Heart left ventricle (tissue), 16 donors: ENCODE measurements around the gene HMCN2. TPM values are rescaled to one million over a fixed set of nuclear protein-coding genes. Genes with fewer than 3 reads are reported as not detected.

ENCODE experiments used
- ATAC-seq, 4 donors: fragments of 200-7000 bp; cut with Tn5 transposase; one replicate each; pipeline ENCODE4 v1.9.1; 2020 to 2022; ENCODE audit warnings: moderate library complexity in 4 of 4, mild to moderate bottlenecking in 3 of 4, moderate number of reproducible peaks in 1 of 4
- DNase-seq, 5 donors: peaks; one replicate each; pipeline ENCODE4 v3.0.0-alpha.2; 2020
- H3K27ac ChIP-seq, 12 donors: fragments of 200-600 bp; sonication (generic) in 4 of 12; one replicate each; pipeline versions ENCODE4 v1.5.0 to v1.8.0; 2016 to 2022; ENCODE audit warnings: mild to moderate bottlenecking in 2 of 12
- H3K27me3 ChIP-seq, 9 donors: fragments of 200-600 bp; sonication (generic) in 2 of 9; one replicate each; pipeline versions ENCODE4 v1.5.1 to v1.8.0; 2016 to 2022; ENCODE audit warnings: mild to moderate bottlenecking in 3 of 9
- H3K36me3 ChIP-seq, 9 donors: fragments of 200-600 bp; sonication (generic) in 2 of 9; one replicate each; pipeline versions ENCODE4 v1.5.0 to v1.8.0; 2018 to 2022; ENCODE audit warnings: mild to moderate bottlenecking in 2 of 9
- H3K4me1 ChIP-seq, 12 donors: fragments of 200-600 bp; sonication (generic) in 4 of 12; one replicate each; pipeline versions ENCODE4 v1.5.0 to v1.8.0; 2016 to 2022; ENCODE audit warnings: mild to moderate bottlenecking in 3 of 12
- H3K4me3 ChIP-seq, 12 donors: fragments of 200-600 bp; sonication (generic) in 4 of 12; one replicate each; pipeline versions ENCODE4 v1.5.0 to v1.8.0; 2017 to 2022; ENCODE audit warnings: mild to moderate bottlenecking in 9 of 12, moderate library complexity in 4 of 12
- H3K9me3 ChIP-seq, 12 donors: fragments of 200-600 bp; sonication (generic) in 4 of 12; one replicate each; pipeline versions ENCODE4 v1.5.0 to v1.8.0; 2016 to 2022; ENCODE audit warnings: mild to moderate bottlenecking in 1 of 12
- CTCF ChIP-seq, 12 donors: fragments of 200-600 bp; sonication (generic) in 4 of 12; IDR thresholded peaks; one replicate each; pipeline versions ENCODE4 v1.5.0 to v1.8.0; 2018 to 2022; ENCODE audit warnings: antibody characterized with exemption in 12 of 12, mild to moderate bottlenecking in 5 of 12
- POLR2A ChIP-seq, 2 donors: fragments of 450-650 bp; IDR thresholded peaks; one replicate each; pipeline ENCODE4 v1.6.1; 2017; ENCODE audit warnings: antibody characterized with exemption in 2 of 2, mild to moderate bottlenecking in 2 of 2, moderate library complexity in 2 of 2
- WGBS, 4 donors: extraction: QIAGEN DNeasy Blood & Tissue Kit in 2 of 4; methylation state at CpG; one replicate each; pipeline versions ENCODE4 v1.1.5 to v1.1.7; 2013 to 2018; 5-methylcytosine and 5-hydroxymethylcytosine counted together
- intact Hi-C, 10 donors: fragments of 100-400 bp; cut with DNase I; formaldehyde crosslinking; loops; one replicate each; pipeline versions ENCODE4 v1.11.1 to v1.14.2; 2022
- polyA plus RNA-seq, 2 donors: library from polyadenylated mRNA; stranded (reverse); fragments of 200-250 nt; gene quantifications; one replicate each; pipeline ENCODE4 v1.2.3, GENCODE V29; 2013
- total RNA-seq, 9 donors: library from RNA; depleted of rRNA in 2 of 9; stranded (reverse); fragments of >200 nt in 2 of 9; fragmentation: NEBNext Ultra II Directional in 3 of 9; extraction: Animal tissue kit (Norgen Biotek cat#: 25700) in 3 of 9; gene quantifications; one replicate each; pipeline versions ENCODE4 v1.1.0 to v1.2.4, GENCODE V29; 2016 to 2023
- donor health status: ischemic (EF 13 %, LVEDD 7.1; RV severe dilation, severe dysfunction).
- donor health status: healthy with polysubstance abuse.
- donor health status: DM: no; HTN: yes; CAD: no.
- donor health status: DM: no; HTN: no; CAD: no.
- donor health status: ischemic (EF 25% LVEDD 6.9; RV normal size, moderate dysfunction).
- donor health status: ischemic (EF 25% LVEDD 5.7; RV mildly dilated, moderate dysfunction).
- donor health status: healthy.
- donor health status: DM: yes; HTN: yes; CAD: no.
- donor health status: ischemic (EF 35%, LVEDD 5.7; RV mildly dilated, moderate dysfunction).
- donor health status: nonischemic (EF 11% LVEDD 7.7; RV severe dilation, severe dysfunction).
- donor health status: DM: yes; HTN: yes; CAD: no.
- donor health status: PGD.
- donor health status: ischemic (EF 29% LVEDD 5.4; RV normal size, mild dysfunction).
- donor health status: nonischemic (EF 23%, LVEDD 6.1; RV moderate dilation, normal function).

The HMCN2 gene
- total and polyA plus RNA-seq, 11 donors = 2.3 to 10.4 (median 4.3) TPM

DNA sequence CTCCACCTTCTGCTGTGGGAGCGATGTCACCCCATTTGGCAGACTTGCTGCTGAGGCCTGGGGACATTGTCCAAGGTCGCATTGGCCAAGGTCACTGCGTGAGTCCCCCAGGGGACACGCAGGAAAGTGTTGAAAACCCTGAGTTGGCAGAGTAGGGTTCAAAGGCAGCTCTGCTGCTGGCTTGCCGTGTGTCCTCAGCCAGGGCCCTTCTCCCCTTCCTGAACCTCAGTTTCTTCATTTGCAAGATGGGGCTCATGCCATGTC lies 193.2 kb downstream of the HMCN2 start:
- TF ChIP-seq POLR2A (IDR thresholded peaks at IDR 0.05) = no peak
- TF ChIP-seq CTCF (IDR thresholded peaks at IDR 0.05) = no peak
- Histone ChIP-seq H3K36me3 (peaks cover 0 to 16% (median 0%) of the 10 kb centered on the region in 9 donors), H3K27ac (no peak overlapping the region), H3K9me3 (no peaks in the 10 kb centered on the region), H3K4me3 (no peak overlapping the region), H3K4me1 (peaks cover 0 to 33% (median 5%) of the 10 kb centered on the region in 12 donors), H3K27me3 (no peaks in the 10 kb centered on the region)
- no peak for DNase-seq
- intact Hi-C loops = no loop called here
- no peak for ATAC-seq
- WGBS, 4 donors = 81 to 89% (median 86%) methylated on average over 3 to 5 of the region's 5 CpGs

DNA sequence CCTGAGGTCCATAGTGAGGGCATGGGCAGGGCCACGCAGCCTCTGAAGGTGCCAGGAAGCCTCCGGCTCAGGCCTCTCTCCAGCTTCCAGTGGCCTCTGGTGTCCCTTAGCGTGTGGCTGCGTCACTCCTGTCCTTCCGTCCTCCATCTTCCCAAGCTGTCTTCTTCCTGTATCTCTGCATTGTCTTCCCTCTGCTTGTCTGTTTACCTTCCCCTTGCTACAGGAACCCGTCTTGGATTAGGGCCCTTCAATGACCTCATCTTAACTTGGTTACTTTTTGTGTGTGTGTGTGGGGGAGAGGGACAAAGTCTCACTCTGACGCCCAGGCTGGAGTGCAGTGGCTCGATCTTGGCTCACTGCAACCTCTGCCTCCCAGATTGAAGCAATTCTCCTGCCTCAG lies 193.6 kb downstream of the HMCN2 start:
- intact Hi-C loops = no loop called here
- ATAC-seq = peak in 1 of 4 donors; percentile 54
- no peak for DNase-seq

GRCh38 chr9:130459941-130460669 lies 194.5 kb downstream of the HMCN2 start:
- intact Hi-C loops = loop anchor here in 5 of 10 donors (1.0 to 10.0 kb wide), 3 partner anchors 165 to 223 kb away; no protein-coding TSS in a partner anchor
- peak in 3 of 4 donors; percentile 3 to 47 (median 9) for ATAC-seq
- peaks cover 0 to 27% (median 3%) of the 10 kb centered on the region in 9 donors for H3K36me3 ChIP-seq
- WGBS, 4 donors = 67 to 76% (median 69%) methylated on average over 11 of the region's 11 CpGs
- H3K27ac ChIP-seq = no peak overlapping the region
- H3K4me1 ChIP-seq = peaks cover 0 to 28% (median 0%) of the 10 kb centered on the region in 12 donors
- no peaks in the 10 kb centered on the region for H3K9me3 ChIP-seq
- DNase-seq = no peak
- no peak overlapping the region for H3K4me3 ChIP-seq
- TF ChIP-seq CTCF (IDR thresholded peaks at IDR 0.05) = no peak
- no peak for TF ChIP-seq POLR2A (IDR thresholded peaks at IDR 0.05)
- H3K27me3 ChIP-seq = no peaks in the 10 kb centered on the region

More for the DNA sequence above, 193.6 kb downstream of the HMCN2 start:
- no peak overlapping the region for H3K4me3 ChIP-seq
- no peaks in the 10 kb centered on the region for H3K9me3 ChIP-seq
- H3K36me3 ChIP-seq = peaks cover 0 to 20% (median 2%) of the 10 kb centered on the region in 9 donors
- TF ChIP-seq CTCF (IDR thresholded peaks at IDR 0.05) (no peak), POLR2A (IDR thresholded peaks at IDR 0.05) (no peak)
- H3K4me1 ChIP-seq = peaks cover 0 to 28% (median under 1%) of the 10 kb centered on the region in 12 donors
- H3K27me3 ChIP-seq = no peaks in the 10 kb centered on the region
- 60 to 71% (median 65%) methylated on average over 8 of the region's 8 CpGs for WGBS, 4 donors
- H3K27ac ChIP-seq = no peak overlapping the region

DNA sequence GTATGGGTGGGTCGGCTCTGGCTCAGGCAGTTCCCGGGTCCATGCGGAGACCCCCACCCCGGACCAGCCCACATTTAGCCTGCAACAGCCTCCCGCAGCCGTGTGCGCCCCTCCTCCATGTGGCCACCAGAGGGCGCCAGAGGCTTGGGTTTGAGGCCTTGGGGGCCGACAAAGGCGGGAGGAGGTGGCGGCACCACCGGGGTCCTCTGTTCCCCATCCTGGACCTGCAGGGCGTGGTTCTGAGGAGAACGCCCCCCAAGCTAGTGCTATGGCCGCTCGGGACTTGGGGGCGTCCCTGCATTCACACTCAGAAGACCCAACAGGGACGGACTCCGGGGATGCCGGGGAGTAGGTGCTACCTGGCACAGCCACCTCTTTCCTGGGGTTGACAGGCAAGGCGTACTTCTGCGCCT lies 195.7 kb downstream of the HMCN2 start:
- H3K27me3 ChIP-seq = no peaks in the 10 kb centered on the region
- TF ChIP-seq POLR2A (IDR thresholded peaks at IDR 0.05) (no peak), CTCF (IDR thresholded peaks at IDR 0.05) (peak; percentile 86 to 99 (median 94))
- 11 to 30% (median 24%) methylated on average over 14 to 22 of the region's 22 CpGs for WGBS, 4 donors
- H3K36me3 ChIP-seq = peaks cover 0 to 37% (median 9%) of the 10 kb centered on the region in 9 donors
- DNase-seq (peak; percentile 42 to 81 (median 48)), ATAC-seq (peak; percentile 44 to 57 (median 50))
- H3K4me3 ChIP-seq = no peak overlapping the region
- H3K4me1 ChIP-seq = peaks cover 0 to 28% (median 0%) of the 10 kb centered on the region in 12 donors
- intact Hi-C loops = loop anchor here in 8 of 10 donors (1.0 to 10.0 kb wide), 3 partner anchors 164 to 222 kb away; no protein-coding TSS in a partner anchor
- no peak overlapping the region for H3K27ac ChIP-seq
- H3K9me3 ChIP-seq = no peaks in the 10 kb centered on the region
